Cortex of kidney (tissue), 1 donor: ENCODE measurements around the gene SIM1.

Experiments
- DNase-seq: peaks from one replicate; lab custom pipeline; 2025; lab: John Stamatoyannopoulos, UW

SIM1 gene

GRCh38 chr6:100353276-100354015, 111.3 kb downstream of the SIM1 start:
- DNase-seq, result no peak

- DNase-seq, result no peak
Measured at GRCh38 chr6:100350139-100350538, 114.6 kb downstream of the SIM1 start.

- DNase-seq, result no peak
Measured at GRCh38 chr6:100349366-100349765, 115.4 kb downstream of the SIM1 start.

- no peak for DNase-seq
Measured at GRCh38 chr6:100347901-100348550, 116.7 kb downstream of the SIM1 start.

- no peak for DNase-seq
Measured at GRCh38 chr6:100346828-100347227, 117.9 kb downstream of the SIM1 start.

- DNase-seq, result no peak
Measured at GRCh38 chr6:100346203-100346602, 118.5 kb downstream of the SIM1 start.

GRCh38 chr6:100344761-100345160, 120.0 kb downstream of the SIM1 start:
- no peak for DNase-seq

GRCh38 chr6:100344321-100344720, 120.4 kb downstream of the SIM1 start:
- DNase-seq, result no peak

GRCh38 chr6:100343316-100344077, 121.2 kb downstream of the SIM1 start:
- no peak for DNase-seq

GRCh38 chr6:100342830-100343229, 121.9 kb downstream of the SIM1 start:
- DNase-seq, result no peak

- no peak for DNase-seq
Measured at GRCh38 chr6:100339574-100340255, 125.0 kb downstream of the SIM1 start.

- DNase-seq, result no peak
Measured at GRCh38 chr6:100338090-100338489, 126.6 kb downstream of the SIM1 start.

GRCh38 chr6:100336876-100337275, 127.8 kb downstream of the SIM1 start:
- no peak for DNase-seq

- no peak for DNase-seq
Measured at GRCh38 chr6:100335991-100336390, 128.7 kb downstream of the SIM1 start.
